IMR-90 (cell line): ENCODE data around the gene DLD. TPM values are rescaled to one million over a fixed set of nuclear protein-coding genes. Genes with fewer than 3 reads are reported as not detected.

ENCODE experiments used
- ATAC-seq: fragments of 200-7000 bp; cut with Tn5 transposase; 2 replicates; pipeline ENCODE4 v1.9.1; 2020; ENCODE audit warnings: low read depth, mild to moderate bottlenecking, moderate library complexity
- BruUV-seq: library from RNA; stranded (reverse); fragments of 400-500 nt; replicated peaks from 2 replicates; lab custom pipeline; 2021; lab: Mats Ljungman, UMichigan
- CTCF ChIA-PET: fragments of 300-600 bp; formaldehyde crosslinking; extraction: SDS; loops from one replicate; lab custom pipeline; 2021; ENCODE audit warnings: antibody characterized with exemption; lab: Yijun Ruan, JAX
- POLR2A ChIA-PET: fragments of 300-600 bp; sonication (Branson Sonifier 250); formaldehyde crosslinking; loops from one replicate; lab custom pipeline; 2022; ENCODE audit warnings: antibody characterized with exemption; ENCODE audit not compliant: unreplicated experiment; lab: Charles Lee
- DNase-seq: peaks from one replicate; pipeline ENCODE4 v3.0.0; 2013
- H2AFZ ChIP-seq: replicated peaks from 2 replicates; pipeline ENCODE3; 2013; ENCODE audit warnings: low read length, mild to moderate bottlenecking; ENCODE audit not compliant: poor library complexity
- H2AK5ac ChIP-seq: 2 replicates; pipeline ENCODE4 v1.6.1; 2013; ENCODE audit warnings: low read depth, low read length, inconsistent platforms
- H2AK9ac ChIP-seq: replicated peaks from 2 replicates; pipeline ENCODE3; 2013; ENCODE audit warnings: mild to moderate bottlenecking, low read depth, low read length, moderate library complexity; ENCODE audit not compliant: poor library complexity
- H2BK120ac ChIP-seq: 2 replicates; pipeline ENCODE4 v1.6.1; 2013; ENCODE audit warnings: low read depth, low read length, inconsistent platforms
- H2BK15ac ChIP-seq: 3 replicates; pipeline ENCODE4 v1.6.1; 2013; ENCODE audit warnings: low read depth, low read length, inconsistent platforms
- H2BK20ac ChIP-seq: 2 replicates; pipeline ENCODE4 v1.6.1; 2013; ENCODE audit warnings: low read depth, mild to moderate bottlenecking, inconsistent platforms, low read length, moderate library complexity
- H2BK5ac ChIP-seq: 2 replicates; pipeline ENCODE4 v1.6.1; 2013; ENCODE audit warnings: mild to moderate bottlenecking, low read depth, low read length, inconsistent platforms; ENCODE audit not compliant: poor library complexity, severe bottlenecking
- H3K14ac ChIP-seq: replicated peaks from 2 replicates; pipeline ENCODE4 v1.6.1; 2013; ENCODE audit warnings: low read depth, low read length, inconsistent platforms
- H3K18ac ChIP-seq: 2 replicates; pipeline ENCODE4 v1.6.1; 2013; ENCODE audit warnings: low read depth, low read length, control low read depth
- H3K23ac ChIP-seq: 2 replicates; pipeline ENCODE4 v1.6.1; 2013; ENCODE audit warnings: low read depth, low read length, inconsistent platforms
- H3K27ac ChIP-seq: 2 replicates; pipeline ENCODE4 v1.5.1; 2013; ENCODE audit warnings: mild to moderate bottlenecking, control low read depth, low read length; ENCODE audit not compliant: insufficient read depth
- H3K27me3 ChIP-seq: 2 replicates; pipeline ENCODE4 v1.6.1; 2013; ENCODE audit warnings: low read length; ENCODE audit not compliant: control insufficient read depth, insufficient read depth
- H3K36me3 ChIP-seq: 2 replicates; pipeline ENCODE4 v1.6.1; 2013; ENCODE audit warnings: low read length, mixed read lengths; ENCODE audit not compliant: control insufficient read depth, insufficient read depth
- H3K4ac ChIP-seq: 2 replicates; pipeline ENCODE4 v1.6.1; 2013; ENCODE audit warnings: low read depth, low read length, inconsistent platforms
- H3K4me1 ChIP-seq: 2 replicates; pipeline ENCODE4 v1.6.1; 2013; ENCODE audit warnings: low read length, mixed read lengths; ENCODE audit not compliant: control insufficient read depth, insufficient read depth
- H3K4me2 ChIP-seq: 2 replicates; pipeline ENCODE4 v1.6.1; 2013; ENCODE audit warnings: low read depth, mild to moderate bottlenecking, control low read depth, low read length, moderate library complexity
- H3K4me3 ChIP-seq: 2 replicates; pipeline ENCODE4 v1.5.1; 2013; ENCODE audit warnings: low read depth, mild to moderate bottlenecking, control low read depth, low read length, moderate library complexity; ENCODE audit not compliant: insufficient read depth
- H3K56ac ChIP-seq: 2 replicates; pipeline ENCODE4 v1.6.1; 2013; ENCODE audit warnings: low read length, inconsistent platforms; ENCODE audit not compliant: insufficient read depth; ENCODE audit errors: extremely low read depth
- H3K79me1 ChIP-seq, 2 experiments: 2 replicates each; pipeline ENCODE4 v1.6.1; 2013; ENCODE audit warnings: low read length in 2 of 2, inconsistent platforms in 1 of 2, low read depth in 1 of 2
- H3K9ac ChIP-seq: 2 replicates; pipeline ENCODE4 v1.6.1; 2013; ENCODE audit warnings: low read depth, low read length, control low read depth
- H3K9me1 ChIP-seq: 2 replicates; pipeline ENCODE4 v1.6.1; 2013; ENCODE audit warnings: low read length, inconsistent platforms; ENCODE audit not compliant: insufficient read depth
- H3K9me3 ChIP-seq: 2 replicates; pipeline ENCODE4 v1.6.1; 2013; ENCODE audit warnings: low read length; ENCODE audit not compliant: control insufficient read depth, insufficient read depth
- H4K20me1 ChIP-seq: 2 replicates; pipeline ENCODE4 v1.6.1; 2013; ENCODE audit warnings: low read length, inconsistent platforms; ENCODE audit not compliant: insufficient read depth
- H4K5ac ChIP-seq: 2 replicates; pipeline ENCODE4 v1.6.1; 2013; ENCODE audit warnings: mild to moderate bottlenecking, low read depth, low read length, control low read depth
- H4K8ac ChIP-seq, 2 experiments: 2 replicates each; pipeline ENCODE4 v1.6.1; 2013; ENCODE audit warnings: low read depth in 2 of 2, low read length in 2 of 2, control low read depth in 1 of 2, inconsistent platforms in 1 of 2
- H4K91ac ChIP-seq: 2 replicates; pipeline ENCODE4 v1.6.1; 2013; ENCODE audit warnings: low read depth, low read length, inconsistent platforms; ENCODE audit not compliant: insufficient read depth
- BHLHE40 ChIP-seq: fragments of 150-350 bp; IDR thresholded peaks from 2 replicates; pipeline ENCODE4 v1.6.1; 2016; ENCODE audit warnings: mild to moderate bottlenecking, low read depth, low read length
- CEBPB ChIP-seq: IDR thresholded peaks from 2 replicates; pipeline ENCODE4 v1.6.1; 2012; ENCODE audit warnings: low read depth, low read length, improper control_type of control experiment
- FOS ChIP-seq: fragments of 150-350 bp; IDR thresholded peaks from 2 replicates; pipeline ENCODE4 v1.6.1; 2016; ENCODE audit warnings: low read depth, low read length
- MAFK ChIP-seq: IDR thresholded peaks from 2 replicates; pipeline ENCODE4 v1.6.1; 2012; ENCODE audit warnings: low read depth, low read length, improper control_type of control experiment
- RFX5 ChIP-seq: IDR thresholded peaks from 2 replicates; pipeline ENCODE4 v1.8.0; 2012; ENCODE audit warnings: low read depth, mild to moderate bottlenecking, low read length, moderate library complexity
- WGBS, 2 experiments: methylation state at CpG; one replicate each; pipeline versions ENCODE4 v1.1.5 to v1.1.7; 2013; ENCODE audit warnings: missing lambda C conversion rate in 2 of 2; ENCODE audit not compliant: insufficient read length in 1 of 2; ENCODE audit errors: extremely low coverage in 2 of 2; 5-methylcytosine and 5-hydroxymethylcytosine counted together
- dilution Hi-C: fragments of 300-500 bp; cut with HindIII; formaldehyde crosslinking; loops from one replicate; pipeline ENCODE4 v1.14.3; 2018; ENCODE audit warnings: low sequenced_read_pairs; ENCODE audit not compliant: unreplicated experiment
- in situ Hi-C: fragments of 300-500 bp; cut with MboI; formaldehyde crosslinking; loops from 3 replicates; pipeline ENCODE4 v1.14.3; 2019; ENCODE audit warnings: low sequenced_read_pairs, inconsistent platforms, mixed read lengths
- intact Hi-C: fragments of 100-400 bp; cut with micrococcal nuclease; formaldehyde crosslinking; loops from 2 replicates; pipeline ENCODE4 v1.10.0; 2022
- polyA plus RNA-seq, 3 experiments: library from polyadenylated mRNA; depleted of rRNA; stranded (reverse); fragments of >200 nt; gene quantifications; 2 replicates each; pipeline ENCODE4 v1.2.3, GENCODE V29; 2012; ENCODE audit warnings: low replicate concordance in 1 of 3
- total RNA-seq: library from RNA; depleted of rRNA; stranded (reverse); fragments of >200 nt; gene quantifications from 2 replicates; pipeline ENCODE4 v1.2.3, GENCODE V29; 2012

The DLD gene
- total and polyA plus RNA-seq, 2 of the 4 experiments (the other 2 are of a cell fraction), result 121 to 361 TPM

DNA sequence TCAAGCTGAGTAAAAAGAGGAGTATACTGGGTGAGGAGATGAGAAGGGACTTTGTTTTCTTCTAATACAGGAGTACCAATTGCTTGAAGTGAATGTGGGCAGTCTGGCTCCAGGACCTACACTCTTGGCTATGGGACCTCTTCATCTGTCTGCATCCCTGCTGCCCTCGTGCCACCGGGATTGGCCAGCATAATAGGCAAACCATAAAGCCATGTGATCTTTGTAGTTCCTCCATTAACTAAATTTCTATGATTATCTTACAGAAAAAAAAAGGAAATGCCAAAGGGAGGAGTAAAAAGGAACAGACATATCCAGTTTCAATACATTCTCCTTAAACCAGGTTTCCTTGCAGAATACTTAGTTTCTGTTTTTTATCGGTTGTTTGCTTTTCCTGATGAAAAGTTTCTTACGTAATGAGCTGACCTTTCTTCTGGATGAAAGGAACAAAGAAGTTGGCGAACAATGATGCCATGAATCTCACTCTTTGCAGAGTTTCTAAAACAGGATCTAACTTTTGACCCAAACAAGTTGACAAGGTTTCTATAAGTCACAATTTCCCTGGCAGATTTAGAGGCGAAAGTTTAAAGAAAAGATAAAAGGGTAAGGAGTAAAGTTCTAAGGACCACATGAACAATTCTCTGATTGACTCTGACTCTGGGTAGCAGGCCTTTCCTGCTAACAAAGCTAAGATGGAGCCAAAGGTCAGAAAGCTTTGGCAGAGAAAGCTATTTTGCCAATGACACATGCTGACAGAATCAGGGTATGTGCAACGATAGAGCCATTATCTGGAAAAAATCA is 57.9 kb downstream of the DLD start:
- Histone ChIP-seq H3K14ac (peak overlapping the region; percentile 47; the same call in 1 of the 2 replicates), H3K9me1 (peaks cover 42% of the 10 kb centered on the region), H2BK5ac (peak overlapping the region; percentile 81), H4K5ac (peak overlapping the region; percentile 44; the same call in 1 of the 2 replicates), H3K4me3 (no peak overlapping the region), H3K36me3 (peaks cover 65% of the 10 kb centered on the region), H2AFZ (no peak overlapping the region), H2AK5ac (peak overlapping the region; percentile 27; the same call in 1 of the 2 replicates), H4K20me1 (peaks cover 17% of the 10 kb centered on the region), H3K18ac (peak overlapping the region; percentile 73), H2BK120ac (peak overlapping the region; percentile 40; the same call in 1 of the 2 replicates), H4K8ac (peak overlapping the region in 1 of 2 experiments; percentile 69; a peak in 2 of 4 replicates), H3K27ac (peak overlapping the region; percentile 79), H3K27me3 (no peaks in the 10 kb centered on the region), H2BK15ac (peak overlapping the region; percentile 78; the same call in 1 of the 3 replicates), H3K4me2 (peak overlapping the region; percentile 73), H2AK9ac (no peak overlapping the region), H3K9me3 (no peaks in the 10 kb centered on the region), H3K79me1 (peaks cover 18 to 65% of the 10 kb centered on the region in 2 experiments), H3K9ac (no peak overlapping the region; the same call in 1 of the 2 replicates), H3K4ac (peak overlapping the region; percentile 49; the same call in 1 of the 2 replicates), H4K91ac (0 out of 2 replicates have a peak overlapping the region, but pooled peaks have one; percentile 31), H2BK20ac (no peak overlapping the region; the same call in 1 of the 2 replicates), H3K4me1 (peaks cover 31% of the 10 kb centered on the region), H3K23ac (peak overlapping the region; percentile 30; the same call in 1 of the 2 replicates), H3K56ac (peak overlapping the region; percentile 36; the same call in 1 of the 2 replicates)
- ATAC-seq (peak; percentile 57), DNase-seq (peak; percentile 94)
- no TSS peak for BruUV-seq
- POLR2A ChIA-PET, result interaction anchor here (0.7 kb wide), 1 partner anchor 12 kb away, joined by 3 read pairs; no protein-coding TSS in a partner anchor
- 30% methylated on average over 2 of the region's 7 CpGs; no CpG with 5 or more reads in 1 of the 2 experiments for WGBS, 2 experiments
- CTCF ChIA-PET, result interaction anchor here (0.7 to 0.9 kb wide), 2 partner anchors 13 to 176 kb away, joined by 3 to 4 read pairs; no protein-coding TSS in a partner anchor
- 0 out of 2 replicates have a peak, but pooled peaks have one; percentile 20 for TF ChIP-seq MAFK
- TF ChIP-seq BHLHE40, result 0 out of 2 replicates have a peak, but pooled peaks have one; percentile 30
- no peak for TF ChIP-seq RFX5
- TF ChIP-seq CEBPB, result peak; percentile 90
- peak; percentile 35; the same call in 1 of the 2 replicates for TF ChIP-seq FOS
- in situ Hi-C loops, result no loop called here
- dilution Hi-C loops, result no loop called here
- intact Hi-C loops, result no loop called here
